ENCODE results near the gene CNKSR3.

CNKSR3 gene

GRCh38 chr6:154506108-154506507, 4.4 kb downstream of the CNKSR3 start:
- Histone ChIP-seq H3K79me2 (ENCODE audit: insufficient read depth, low read depth) (no peaks in the 10 kb centered on the region), H3K9ac (no peak overlapping the region), H3K36me3 (ENCODE audit: insufficient read depth) (no peaks in the 10 kb centered on the region), H3K27ac (no peak overlapping the region), H3K4me3 (IDR thresholded peaks at IDR 0.05; ENCODE audit: insufficient read depth, low read depth, low read length) (no peak overlapping the region), H4K20me1 (ENCODE audit: insufficient read depth) (no peaks in the 10 kb centered on the region), H2AFZ (ENCODE audit: low read depth) (no peak overlapping the region), H3K27me3 (ENCODE audit: insufficient read depth, low read depth) (no peaks in the 10 kb centered on the region), H3K4me1 (ENCODE audit: low read depth, poor library complexity, severe bottlenecking) (no peaks in the 10 kb centered on the region), H3K4me2 (no peak overlapping the region)
- no peak for TF ChIP-seq CTCF (conservative IDR thresholded peaks at IDR 0.05; ENCODE audit: low read depth, low read length)

GRCh38 chr6:154504865-154505449, 5.5 kb downstream of the CNKSR3 start:
- Histone ChIP-seq H3K9ac (no peak overlapping the region), H3K4me2 (no peak overlapping the region), H4K20me1 (ENCODE audit: insufficient read depth) (no peaks in the 10 kb centered on the region), H3K79me2 (ENCODE audit: insufficient read depth, low read depth) (no peaks in the 10 kb centered on the region), H3K4me1 (ENCODE audit: low read depth, poor library complexity, severe bottlenecking) (no peaks in the 10 kb centered on the region), H3K36me3 (ENCODE audit: insufficient read depth) (no peaks in the 10 kb centered on the region), H3K27me3 (ENCODE audit: insufficient read depth, low read depth) (no peaks in the 10 kb centered on the region), H3K27ac (no peak overlapping the region), H3K4me3 (IDR thresholded peaks at IDR 0.05; ENCODE audit: insufficient read depth, low read depth, low read length) (no peak overlapping the region), H2AFZ (ENCODE audit: low read depth) (no peak overlapping the region)
- TF ChIP-seq CTCF (conservative IDR thresholded peaks at IDR 0.05; ENCODE audit: low read depth, low read length): no peak

GRCh38 chr6:154504102-154504501, 6.4 kb downstream of the CNKSR3 start:
- Histone ChIP-seq H3K4me2 (no peak overlapping the region), H3K4me1 (ENCODE audit: low read depth, poor library complexity, severe bottlenecking) (no peaks in the 10 kb centered on the region), H3K27me3 (ENCODE audit: insufficient read depth, low read depth) (no peaks in the 10 kb centered on the region), H3K9ac (no peak overlapping the region), H3K36me3 (ENCODE audit: insufficient read depth) (no peaks in the 10 kb centered on the region), H4K20me1 (ENCODE audit: insufficient read depth) (no peaks in the 10 kb centered on the region), H3K27ac (no peak overlapping the region), H3K4me3 (IDR thresholded peaks at IDR 0.05; ENCODE audit: insufficient read depth, low read depth, low read length) (no peak overlapping the region), H3K79me2 (ENCODE audit: insufficient read depth, low read depth) (no peaks in the 10 kb centered on the region), H2AFZ (ENCODE audit: low read depth) (no peak overlapping the region)
- no peak for TF ChIP-seq CTCF (conservative IDR thresholded peaks at IDR 0.05; ENCODE audit: low read depth, low read length)

- H3K27ac ChIP-seq: no peak overlapping the region
- no peak overlapping the region for H3K4me2 ChIP-seq
- H2AFZ ChIP-seq (ENCODE audit: low read depth): no peak overlapping the region
- no peaks in the 10 kb centered on the region for H3K27me3 ChIP-seq (ENCODE audit: insufficient read depth, low read depth)
- H3K4me3 ChIP-seq (IDR thresholded peaks at IDR 0.05; ENCODE audit: insufficient read depth, low read depth, low read length): no peak overlapping the region
- H3K4me1 ChIP-seq (ENCODE audit: low read depth, poor library complexity, severe bottlenecking): no peaks in the 10 kb centered on the region
- no peak for TF ChIP-seq CTCF (conservative IDR thresholded peaks at IDR 0.05; ENCODE audit: low read depth, low read length)
- H4K20me1 ChIP-seq (ENCODE audit: insufficient read depth): no peaks in the 10 kb centered on the region
- no peaks in the 10 kb centered on the region for H3K36me3 ChIP-seq (ENCODE audit: insufficient read depth)
- H3K9ac ChIP-seq: no peak overlapping the region
- H3K79me2 ChIP-seq (ENCODE audit: insufficient read depth, low read depth): no peaks in the 10 kb centered on the region
Measured at GRCh38 chr6:154503658-154504057, 6.8 kb downstream of the CNKSR3 start.

Measured in KMS-11 (cell line).